PFSK-1 (cell line): ENCODE measurements around the gene CFAP74.

Source experiments
- POLR2AphosphoS5 ChIP-seq: IDR thresholded peaks from 2 replicates; pipeline ENCODE4 v1.6.1; 2012; ENCODE audit warnings: low read depth, mild to moderate bottlenecking, control low read depth, low read length, moderate library complexity
- SIN3A ChIP-seq: IDR thresholded peaks from 2 replicates; pipeline ENCODE4 v1.6.1; 2012; ENCODE audit warnings: mild to moderate bottlenecking, low read length, moderate library complexity, borderline replicate concordance; ENCODE audit not compliant: insufficient read depth
- TAF1 ChIP-seq: IDR thresholded peaks from 2 replicates; pipeline ENCODE4 v1.6.1; 2012; ENCODE audit warnings: low read length, control low read depth, borderline replicate concordance; ENCODE audit not compliant: insufficient read depth
- TF ChIP-seq, protein P1 (sequence below), 2 experiments: IDR thresholded peaks; 2 replicates each; pipeline versions ENCODE4 v1.6.1 to v1.8.0; 2011 to 2012; ENCODE audit warnings: low read depth in 2 of 2, low read length in 2 of 2, control low read depth in 1 of 2, inconsistent platforms in 1 of 2, mild to moderate bottlenecking in 1 of 2, moderate library complexity in 1 of 2; ENCODE audit not compliant: insufficient read depth in 1 of 2

DNA sequence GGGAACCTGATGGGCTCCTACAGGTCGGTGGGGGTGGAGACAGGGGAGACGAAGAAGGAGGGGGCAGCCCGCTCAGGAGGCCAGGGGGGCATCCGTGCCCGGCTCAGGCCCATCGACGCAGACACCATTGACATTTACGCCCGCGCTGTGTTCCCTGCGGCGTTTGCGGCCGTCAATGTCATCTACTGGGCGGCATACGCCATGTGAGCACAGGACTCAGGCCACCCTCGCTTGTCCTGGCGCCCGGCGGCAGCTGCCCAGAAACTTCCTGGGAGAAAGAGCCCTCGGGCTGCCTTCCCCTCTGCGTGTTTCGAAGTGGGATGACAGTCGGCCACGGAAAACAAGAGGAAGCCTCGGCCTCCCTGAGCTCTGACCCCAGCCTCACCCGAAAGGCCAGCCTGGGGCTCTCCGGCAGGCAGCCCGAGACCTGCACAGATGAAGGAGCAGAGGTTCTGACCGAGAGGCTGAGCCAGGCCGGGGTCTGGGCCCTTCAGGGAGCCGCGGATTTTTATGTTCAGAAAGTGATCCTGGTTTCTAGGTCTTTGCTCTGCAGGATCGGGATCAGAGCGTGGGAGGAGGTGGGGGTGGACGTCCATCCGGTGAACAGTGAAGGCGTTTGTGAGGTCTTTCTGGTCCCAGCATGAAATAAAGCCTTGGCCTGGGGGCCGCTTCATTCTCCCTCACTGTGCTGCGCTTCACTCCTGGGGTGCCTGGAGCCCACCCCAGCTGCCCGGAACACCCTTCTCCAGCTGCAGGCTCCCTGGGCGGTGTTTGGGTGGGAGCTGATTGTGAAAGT lies 26.7 kb upstream of the CFAP74 start:
- no peak for TF ChIP-seq POLR2AphosphoS5
- no peak for TF ChIP-seq TAF1
- TF ChIP-seq SIN3A = no peak
- TF ChIP-seq, protein P1, sequence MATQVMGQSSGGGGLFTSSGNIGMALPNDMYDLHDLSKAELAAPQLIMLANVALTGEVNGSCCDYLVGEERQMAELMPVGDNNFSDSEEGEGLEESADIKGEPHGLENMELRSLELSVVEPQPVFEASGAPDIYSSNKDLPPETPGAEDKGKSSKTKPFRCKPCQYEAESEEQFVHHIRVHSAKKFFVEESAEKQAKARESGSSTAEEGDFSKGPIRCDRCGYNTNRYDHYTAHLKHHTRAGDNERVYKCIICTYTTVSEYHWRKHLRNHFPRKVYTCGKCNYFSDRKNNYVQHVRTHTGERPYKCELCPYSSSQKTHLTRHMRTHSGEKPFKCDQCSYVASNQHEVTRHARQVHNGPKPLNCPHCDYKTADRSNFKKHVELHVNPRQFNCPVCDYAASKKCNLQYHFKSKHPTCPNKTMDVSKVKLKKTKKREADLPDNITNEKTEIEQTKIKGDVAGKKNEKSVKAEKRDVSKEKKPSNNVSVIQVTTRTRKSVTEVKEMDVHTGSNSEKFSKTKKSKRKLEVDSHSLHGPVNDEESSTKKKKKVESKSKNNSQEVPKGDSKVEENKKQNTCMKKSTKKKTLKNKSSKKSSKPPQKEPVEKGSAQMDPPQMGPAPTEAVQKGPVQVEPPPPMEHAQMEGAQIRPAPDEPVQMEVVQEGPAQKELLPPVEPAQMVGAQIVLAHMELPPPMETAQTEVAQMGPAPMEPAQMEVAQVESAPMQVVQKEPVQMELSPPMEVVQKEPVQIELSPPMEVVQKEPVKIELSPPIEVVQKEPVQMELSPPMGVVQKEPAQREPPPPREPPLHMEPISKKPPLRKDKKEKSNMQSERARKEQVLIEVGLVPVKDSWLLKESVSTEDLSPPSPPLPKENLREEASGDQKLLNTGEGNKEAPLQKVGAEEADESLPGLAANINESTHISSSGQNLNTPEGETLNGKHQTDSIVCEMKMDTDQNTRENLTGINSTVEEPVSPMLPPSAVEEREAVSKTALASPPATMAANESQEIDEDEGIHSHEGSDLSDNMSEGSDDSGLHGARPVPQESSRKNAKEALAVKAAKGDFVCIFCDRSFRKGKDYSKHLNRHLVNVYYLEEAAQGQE (IDR thresholded peaks at IDR 0.05; ENCODE audit: insufficient read depth in 1 of 2, low read depth in 2 of 2, low read length in 2 of 2) = no peak
